Karpas-422 (cell line): Measurements from ENCODE around the gene RARRES2. TPM values are rescaled to one million over a fixed set of nuclear protein-coding genes. Genes with fewer than 3 reads are reported as not detected.
A peak's percentile ranks its signal among the peaks of the same experiment; 100 is the strongest.

ENCODE experiments used
- DNase-seq: peaks from one replicate; pipeline ENCODE4 v3.0.0-alpha.2; 2015
- H2AFZ ChIP-seq: fragments of 200-600 bp; sonication (generic); 2 replicates; pipeline ENCODE4 v1.6.1; 2014; ENCODE audit warnings: antibody characterized with exemption, low read length, mixed read lengths
- H3K27ac ChIP-seq: fragments of 200-600 bp; sonication (generic); 2 replicates; pipeline ENCODE4 v1.5.1; 2014; ENCODE audit warnings: mild to moderate bottlenecking, low read length, moderate library complexity
- H3K27me3 ChIP-seq: fragments of 200-600 bp; sonication (generic); 2 replicates; pipeline ENCODE4 v1.6.1; 2014; ENCODE audit warnings: low read length, mixed read lengths
- H3K36me3 ChIP-seq: fragments of 200-600 bp; sonication (generic); 2 replicates; pipeline ENCODE4 v1.6.1; 2014; ENCODE audit warnings: low read length, mixed read lengths; ENCODE audit not compliant: insufficient read depth
- H3K4me1 ChIP-seq: fragments of 200-600 bp; sonication (generic); 2 replicates; pipeline ENCODE4 v1.6.1; 2014; ENCODE audit warnings: mild to moderate bottlenecking, low read length, mixed read lengths
- H3K4me2 ChIP-seq: fragments of 200-600 bp; sonication (generic); 2 replicates; pipeline ENCODE4 v1.6.1; 2014; ENCODE audit warnings: low read length, low read depth, mild to moderate bottlenecking; ENCODE audit not compliant: poor library complexity, severe bottlenecking
- H3K4me3 ChIP-seq: fragments of 200-600 bp; sonication (generic); 2 replicates; pipeline ENCODE4 v1.5.1; 2014; ENCODE audit warnings: mild to moderate bottlenecking, antibody characterized with exemption, low read length, mixed read lengths
- H3K79me2 ChIP-seq: fragments of 200-600 bp; sonication (generic); 2 replicates; pipeline ENCODE4 v1.6.1; 2014; ENCODE audit warnings: mild to moderate bottlenecking, low read length, mixed read lengths
- H3K9ac ChIP-seq: fragments of 200-600 bp; sonication (generic); 2 replicates; pipeline ENCODE4 v1.6.0; 2014; ENCODE audit warnings: low read length
- H3K9me2 ChIP-seq: fragments of 200-600 bp; sonication (generic), shearing (Covaris generic); replicated peaks from 2 replicates; pipeline ENCODE4 v1.6.0; 2014; ENCODE audit warnings: mild to moderate bottlenecking, low read length, moderate library complexity; ENCODE audit not compliant: insufficient read depth
- H3K9me3 ChIP-seq: fragments of 300-700, 200-600 bp; sonication (generic); 2 replicates; pipeline ENCODE4 v1.6.1; 2014; ENCODE audit warnings: low read length, mixed read lengths
- H4K20me1 ChIP-seq: fragments of 200-600 bp; sonication (generic); 2 replicates; pipeline ENCODE4 v1.6.1; 2014; ENCODE audit warnings: mild to moderate bottlenecking, antibody characterized with exemption, low read length, low read depth; ENCODE audit not compliant: insufficient read depth
- total RNA-seq: library from RNA; depleted of rRNA; stranded (reverse); fragments of >200 nt; shearing (Covaris generic); gene quantifications from 2 replicates; pipeline ENCODE4 v1.2.3, GENCODE V29; 2014; ENCODE audit warnings: low replicate concordance

The RARRES2 gene
- total RNA-seq, 1 experiment from 2014 or later: not detected

DNA sequence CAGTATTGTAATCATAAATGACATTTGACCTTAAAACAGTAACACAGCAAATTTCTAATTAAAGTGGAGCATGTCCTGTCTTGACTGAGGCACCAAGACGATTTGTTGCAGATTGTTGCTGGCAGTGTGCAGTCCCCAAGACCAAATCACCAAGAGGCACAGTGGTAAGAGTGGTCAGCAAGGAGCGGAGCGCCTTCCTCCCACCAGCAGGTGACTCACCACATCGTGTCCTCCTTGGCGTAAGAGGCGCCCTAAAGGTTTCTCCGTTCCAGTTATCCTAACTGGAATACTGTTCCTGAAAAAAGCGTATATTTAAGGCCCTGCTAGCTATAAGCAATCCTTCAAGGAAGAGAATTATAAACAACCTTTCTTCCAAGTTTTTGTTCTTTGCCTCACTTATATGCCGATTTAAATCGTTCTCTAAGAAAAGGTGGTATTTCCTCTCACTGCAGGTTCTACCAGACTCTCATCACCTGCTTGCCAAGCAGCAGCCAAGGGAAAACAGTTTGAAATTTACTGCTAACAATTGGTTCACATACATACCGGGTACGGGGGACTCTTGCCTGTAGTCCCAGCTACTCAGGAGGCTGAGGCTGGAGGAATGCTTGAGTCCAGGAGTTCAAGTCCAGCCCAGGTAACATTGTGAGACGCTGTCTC lies 16.5 kb upstream of the RARRES2 start:
- Histone ChIP-seq H2AFZ (no peak overlapping the region), H3K9ac (no peak overlapping the region), H3K27ac (no peak overlapping the region), H3K36me3 (no peaks in the 10 kb centered on the region), H3K9me3 (no peaks in the 10 kb centered on the region), H3K4me2 (no peak overlapping the region), H3K9me2 (no peaks in the 10 kb centered on the region), H3K79me2 (no peaks in the 10 kb centered on the region), H3K4me1 (no peaks in the 10 kb centered on the region), H3K27me3 (no peaks in the 10 kb centered on the region), H3K4me3 (no peak overlapping the region), H4K20me1 (no peaks in the 10 kb centered on the region)
- no peak for DNase-seq

- H3K79me2 ChIP-seq: no peaks in the 10 kb centered on the region
- no peaks in the 10 kb centered on the region for H4K20me1 ChIP-seq
- H3K9me2 ChIP-seq: no peaks in the 10 kb centered on the region
- H3K4me3 ChIP-seq: no peak overlapping the region
- no peaks in the 10 kb centered on the region for H3K9me3 ChIP-seq
- H3K27me3 ChIP-seq: no peaks in the 10 kb centered on the region
- H3K4me1 ChIP-seq: no peaks in the 10 kb centered on the region
- no peak overlapping the region for H3K9ac ChIP-seq
- H3K36me3 ChIP-seq: no peaks in the 10 kb centered on the region
- no peak overlapping the region for H3K4me2 ChIP-seq
- no peak overlapping the region for H2AFZ ChIP-seq
- no peak for DNase-seq
- H3K27ac ChIP-seq: no peak overlapping the region
These were observed 15.8 kb upstream of the RARRES2 start for GRCh38 chr7:150357270-150357669.

DNA sequence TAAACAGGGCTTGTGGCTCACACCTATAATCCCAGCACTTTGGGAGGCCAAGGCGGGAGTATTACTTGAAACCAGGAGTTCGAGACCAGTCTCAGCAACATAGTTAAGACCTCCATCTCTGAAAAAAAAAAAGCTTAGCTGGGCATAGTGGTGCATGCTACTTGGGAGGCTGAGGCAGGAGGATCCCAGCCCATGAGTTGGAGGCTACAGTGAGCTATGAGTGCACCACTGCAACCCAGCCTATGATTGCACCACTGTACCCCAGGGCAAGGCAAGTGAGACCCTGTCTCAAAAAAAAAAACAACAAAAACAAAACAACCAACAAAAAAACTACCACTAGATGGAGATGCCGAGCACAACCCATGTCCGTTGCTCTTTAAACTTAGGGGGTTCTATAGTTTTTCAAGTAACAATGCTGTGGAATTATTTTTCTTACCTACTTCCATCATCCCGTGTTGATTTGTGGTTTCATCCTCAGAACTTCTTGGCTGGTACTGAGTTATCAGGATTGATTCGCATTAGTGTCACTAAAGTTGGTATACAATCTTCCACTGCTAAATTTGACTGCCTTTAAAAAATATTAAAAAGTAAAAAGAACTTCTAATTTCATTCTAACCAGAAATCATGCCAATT lies 15.0 kb upstream of the RARRES2 start:
- no peaks in the 10 kb centered on the region for H3K9me3 ChIP-seq
- no peak overlapping the region for H2AFZ ChIP-seq
- H3K4me2 ChIP-seq: no peak overlapping the region
- H3K4me3 ChIP-seq: no peak overlapping the region
- no peaks in the 10 kb centered on the region for H3K27me3 ChIP-seq
- no peaks in the 10 kb centered on the region for H3K79me2 ChIP-seq
- no peaks in the 10 kb centered on the region for H3K4me1 ChIP-seq
- H3K36me3 ChIP-seq: no peaks in the 10 kb centered on the region
- H3K9ac ChIP-seq: no peak overlapping the region
- H4K20me1 ChIP-seq: no peaks in the 10 kb centered on the region
- H3K27ac ChIP-seq: no peak overlapping the region
- DNase-seq: peak; percentile 62
- no peaks in the 10 kb centered on the region for H3K9me2 ChIP-seq

- Histone ChIP-seq H2AFZ (no peak overlapping the region), H3K4me2 (no peak overlapping the region), H3K27me3 (no peaks in the 10 kb centered on the region), H3K9me3 (no peaks in the 10 kb centered on the region), H3K79me2 (no peaks in the 10 kb centered on the region), H3K9me2 (no peaks in the 10 kb centered on the region), H3K4me1 (no peaks in the 10 kb centered on the region), H3K36me3 (no peaks in the 10 kb centered on the region), H3K4me3 (no peak overlapping the region), H3K27ac (no peak overlapping the region), H4K20me1 (no peaks in the 10 kb centered on the region), H3K9ac (no peak overlapping the region)
- no peak for DNase-seq
These were observed 14.2 kb upstream of the RARRES2 start for GRCh38 chr7:150355666-150356059.

DNA sequence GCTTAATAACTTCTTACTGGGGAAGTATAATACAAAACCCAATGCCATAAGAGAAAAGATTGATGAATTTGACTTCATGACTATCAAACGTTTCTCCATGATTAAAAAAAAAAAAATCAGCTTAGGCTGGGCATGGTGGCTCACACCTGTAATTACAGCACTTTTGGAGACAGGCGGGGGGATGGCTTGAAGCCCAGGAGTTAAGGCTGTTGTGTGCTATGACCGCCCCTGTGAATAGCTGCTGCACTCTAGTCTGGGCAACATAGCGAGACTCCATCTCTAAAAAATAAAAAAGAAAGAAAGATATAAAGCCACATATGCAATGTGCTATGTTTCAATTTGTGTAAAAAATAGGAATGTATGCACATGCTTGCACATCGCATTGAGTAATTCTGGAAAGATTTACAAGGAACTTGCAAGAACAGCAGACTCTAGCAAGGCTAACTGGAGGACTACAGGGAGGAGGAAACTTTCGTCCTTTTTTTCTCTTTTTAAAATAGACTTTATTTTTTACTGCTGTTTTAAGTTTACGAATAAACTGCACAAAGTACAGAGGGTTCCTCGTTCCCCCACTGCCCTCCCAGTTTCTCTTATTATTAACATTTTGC lies 10.3 kb upstream of the RARRES2 start:
- DNase-seq: no peak
- Histone ChIP-seq H3K36me3 (no peaks in the 10 kb centered on the region), H3K4me3 (no peak overlapping the region), H3K79me2 (no peaks in the 10 kb centered on the region), H4K20me1 (no peaks in the 10 kb centered on the region), H2AFZ (no peak overlapping the region), H3K9ac (no peak overlapping the region), H3K9me3 (no peaks in the 10 kb centered on the region), H3K27ac (no peak overlapping the region), H3K9me2 (no peaks in the 10 kb centered on the region), H3K4me2 (no peak overlapping the region), H3K27me3 (no peaks in the 10 kb centered on the region), H3K4me1 (no peaks in the 10 kb centered on the region)

DNA sequence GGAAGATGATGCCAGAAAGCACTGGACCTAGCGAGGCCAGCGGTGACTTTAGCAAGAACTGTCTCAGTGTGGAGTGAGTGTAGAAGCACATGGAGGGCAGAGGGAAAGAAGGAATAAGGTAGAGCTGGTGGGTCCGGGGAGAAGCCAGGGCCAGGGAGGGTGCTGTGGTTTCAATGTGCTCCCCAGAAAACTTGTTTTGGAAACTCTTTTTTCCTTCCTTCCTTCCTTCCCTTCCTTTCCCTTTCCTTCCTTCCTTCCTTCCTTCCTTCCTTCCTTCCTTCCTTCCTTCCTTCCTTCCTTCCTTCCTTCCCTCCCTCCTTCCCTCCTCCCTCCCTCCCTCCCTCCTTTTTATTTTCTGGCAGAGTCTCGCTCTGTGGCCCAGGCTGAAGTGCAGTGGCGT lies 5.5 kb upstream of the RARRES2 start:
- no peaks in the 10 kb centered on the region for H3K9me2 ChIP-seq
- H3K9ac ChIP-seq: no peak overlapping the region
- H3K27ac ChIP-seq: no peak overlapping the region
- H3K4me1 ChIP-seq: no peaks in the 10 kb centered on the region
- DNase-seq: no peak
- H3K79me2 ChIP-seq: no peaks in the 10 kb centered on the region
- H3K27me3 ChIP-seq: no peaks in the 10 kb centered on the region
- no peak overlapping the region for H2AFZ ChIP-seq
- H3K4me3 ChIP-seq: no peak overlapping the region
- no peaks in the 10 kb centered on the region for H3K36me3 ChIP-seq
- H3K4me2 ChIP-seq: no peak overlapping the region
- H4K20me1 ChIP-seq: no peaks in the 10 kb centered on the region
- peaks cover 6% of the 10 kb centered on the region; the same call in 1 of the 2 replicates for H3K9me3 ChIP-seq

DNA sequence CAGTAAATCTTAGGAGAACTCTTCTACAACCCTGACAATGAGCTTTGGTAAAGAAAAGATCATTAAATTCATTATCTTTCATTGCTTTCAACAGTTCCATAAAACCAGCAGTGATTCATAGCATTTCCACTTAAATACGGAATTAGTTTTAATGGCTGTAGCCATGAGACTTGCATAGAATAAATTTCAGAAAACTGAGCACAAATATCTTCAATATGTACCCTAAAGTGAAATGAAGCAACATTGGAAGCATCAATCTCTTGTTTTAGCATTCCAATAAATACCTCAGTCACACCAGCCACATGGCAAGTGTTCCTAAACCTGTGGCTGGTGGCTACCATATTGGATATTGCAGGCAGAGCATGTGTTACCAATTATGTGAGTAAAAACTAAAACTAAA lies 3.6 kb upstream of the RARRES2 start:
- H3K79me2 ChIP-seq: no peaks in the 10 kb centered on the region
- H3K4me1 ChIP-seq: no peaks in the 10 kb centered on the region
- H3K36me3 ChIP-seq: no peaks in the 10 kb centered on the region
- H3K4me3 ChIP-seq: no peak overlapping the region
- no peak overlapping the region for H3K27ac ChIP-seq
- H3K9me3 ChIP-seq: peaks cover 6% of the 10 kb centered on the region; the same call in 1 of the 2 replicates
- H3K9ac ChIP-seq: no peak overlapping the region
- H3K4me2 ChIP-seq: no peak overlapping the region
- H4K20me1 ChIP-seq: no peaks in the 10 kb centered on the region
- no peak overlapping the region for H2AFZ ChIP-seq
- no peaks in the 10 kb centered on the region for H3K27me3 ChIP-seq
- no peaks in the 10 kb centered on the region for H3K9me2 ChIP-seq
- DNase-seq: no peak

DNA sequence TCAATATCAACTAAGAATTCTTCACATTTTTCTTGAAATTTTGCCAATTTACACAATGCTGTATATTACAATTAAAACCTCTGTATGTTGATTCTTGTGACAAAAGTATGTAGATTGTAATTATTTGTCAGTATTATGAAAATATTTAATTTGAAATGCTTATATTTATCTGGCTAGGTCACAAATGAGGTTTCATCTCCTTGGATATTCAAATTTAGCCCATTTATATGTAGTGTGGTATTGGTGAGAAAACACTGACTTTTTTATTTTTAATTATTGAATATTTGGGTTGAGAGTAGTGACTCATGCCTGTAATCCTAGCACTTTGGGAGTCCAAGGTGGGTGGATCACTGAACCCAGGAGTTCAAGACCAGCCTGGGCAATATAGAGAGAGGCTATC lies 2.9 kb upstream of the RARRES2 start:
- no peak for DNase-seq
- H4K20me1 ChIP-seq: no peaks in the 10 kb centered on the region
- no peaks in the 10 kb centered on the region for H3K79me2 ChIP-seq
- no peaks in the 10 kb centered on the region for H3K36me3 ChIP-seq
- no peak overlapping the region for H3K27ac ChIP-seq
- H3K4me2 ChIP-seq: no peak overlapping the region
- peaks cover 6% of the 10 kb centered on the region; the same call in 1 of the 2 replicates for H3K9me3 ChIP-seq
- H3K9me2 ChIP-seq: no peaks in the 10 kb centered on the region
- no peak overlapping the region for H2AFZ ChIP-seq
- no peaks in the 10 kb centered on the region for H3K27me3 ChIP-seq
- H3K9ac ChIP-seq: no peak overlapping the region
- no peaks in the 10 kb centered on the region for H3K4me1 ChIP-seq
- no peak overlapping the region for H3K4me3 ChIP-seq
